HG02885 (cell line): ENCODE data around the gene RINL.
A peak's percentile ranks its signal among the peaks of the same experiment; 100 is the strongest.
"Not testable (repeated sequence)": the region's sequence is repeated elsewhere in the genome, so short reads cannot be mapped to it uniquely, and the experiment has no call there.

ENCODE experiments used
- ATAC-seq: cut with Tn5 transposase; IDR thresholded peaks from one replicate; pipeline ENCODE4 v1.9.1; 2021; ENCODE audit warnings: mild to moderate bottlenecking; ENCODE audit not compliant: unreplicated experiment, poor library complexity

Gene RINL

GRCh38 chr19:38879400-38879751 is 1.3 kb upstream of the RINL start:
- ATAC-seq = no peak

DNA sequence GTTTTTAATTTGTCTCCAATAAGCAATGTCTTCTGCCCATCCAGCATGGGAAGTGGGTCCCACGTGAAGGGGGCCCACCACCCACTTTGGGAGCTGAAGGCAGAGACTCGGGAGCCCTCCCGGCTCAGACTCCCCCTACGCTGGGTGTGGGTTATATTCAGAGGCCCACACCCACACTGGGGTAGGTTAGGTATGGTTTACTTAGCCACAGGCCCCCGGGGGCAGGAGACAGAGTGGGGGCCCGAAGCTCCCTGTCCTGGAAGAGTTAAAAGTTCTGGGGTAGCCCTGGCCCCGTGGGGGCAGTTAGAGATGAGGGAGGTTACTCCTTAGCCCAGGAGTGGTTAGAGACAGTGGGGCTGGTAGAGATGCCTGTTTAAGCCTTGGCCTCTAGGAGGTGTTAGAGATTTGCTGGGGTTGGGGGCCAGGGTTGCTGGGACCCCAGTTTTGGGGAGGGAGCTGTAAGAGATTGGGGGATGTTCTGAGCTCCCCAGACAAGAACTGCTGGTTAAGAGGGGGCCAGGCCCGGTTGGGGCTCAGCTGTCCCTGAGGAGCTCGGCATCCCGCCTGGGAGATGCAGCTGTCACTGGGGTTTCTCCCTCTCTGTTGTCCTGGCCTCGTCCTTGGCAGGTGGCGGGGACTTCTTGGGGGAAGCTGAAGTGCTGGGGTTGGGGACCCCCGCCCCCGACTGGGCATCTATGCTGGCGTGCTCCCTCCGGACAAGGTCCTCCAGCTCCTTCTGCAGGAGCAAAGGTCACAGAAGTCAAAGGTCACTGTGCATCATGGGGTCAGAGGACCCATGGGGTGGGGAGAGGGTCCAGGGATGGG is 712 bp upstream of the RINL start:
- ATAC-seq = no peak

- no peak for ATAC-seq
Measured at GRCh38 chr19:38875656-38876395, 2.2 kb downstream of the RINL start.

DNA sequence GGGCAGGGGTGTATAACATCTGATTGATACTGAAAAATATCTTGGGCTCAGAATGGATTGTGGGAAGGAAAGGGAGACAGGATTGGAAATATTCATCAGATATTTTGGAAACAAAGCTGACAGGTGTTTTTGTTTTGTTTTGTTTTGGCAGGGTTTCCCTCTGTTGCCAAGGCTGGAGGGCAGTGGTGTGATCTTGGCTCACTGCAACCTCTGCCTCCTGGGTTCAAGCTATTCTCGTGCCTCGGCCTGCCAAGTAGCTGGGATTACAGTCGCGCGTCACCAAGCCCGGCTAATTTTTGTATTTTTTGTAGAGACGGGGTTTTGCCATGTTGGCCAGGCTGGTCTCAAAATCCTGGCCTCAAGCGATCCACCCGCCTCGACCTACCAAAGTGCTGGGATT is 4.7 kb downstream of the RINL start:
- ATAC-seq = not testable (repeated sequence)

DNA sequence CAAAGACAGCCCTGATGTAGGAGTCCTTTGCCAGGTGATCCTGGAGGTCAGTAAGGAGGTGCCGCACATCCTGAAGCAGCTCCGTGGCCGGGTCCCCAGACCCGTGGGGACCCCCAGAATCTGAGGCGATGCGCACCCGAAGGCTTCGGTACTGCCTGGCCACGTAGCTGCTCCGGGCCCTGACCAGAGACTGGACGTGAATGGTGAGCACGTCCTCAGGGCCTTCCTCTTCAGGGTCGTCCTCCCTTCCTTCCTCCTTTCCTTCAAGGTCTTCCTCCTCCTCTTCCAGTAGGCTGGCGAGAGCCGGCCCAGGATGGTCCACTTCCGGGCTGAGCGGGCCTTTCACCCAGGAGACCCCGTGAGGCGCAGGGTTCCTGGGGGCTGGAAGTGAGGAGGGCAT is 7.5 kb downstream of the RINL start:
- ATAC-seq = no peak

DNA sequence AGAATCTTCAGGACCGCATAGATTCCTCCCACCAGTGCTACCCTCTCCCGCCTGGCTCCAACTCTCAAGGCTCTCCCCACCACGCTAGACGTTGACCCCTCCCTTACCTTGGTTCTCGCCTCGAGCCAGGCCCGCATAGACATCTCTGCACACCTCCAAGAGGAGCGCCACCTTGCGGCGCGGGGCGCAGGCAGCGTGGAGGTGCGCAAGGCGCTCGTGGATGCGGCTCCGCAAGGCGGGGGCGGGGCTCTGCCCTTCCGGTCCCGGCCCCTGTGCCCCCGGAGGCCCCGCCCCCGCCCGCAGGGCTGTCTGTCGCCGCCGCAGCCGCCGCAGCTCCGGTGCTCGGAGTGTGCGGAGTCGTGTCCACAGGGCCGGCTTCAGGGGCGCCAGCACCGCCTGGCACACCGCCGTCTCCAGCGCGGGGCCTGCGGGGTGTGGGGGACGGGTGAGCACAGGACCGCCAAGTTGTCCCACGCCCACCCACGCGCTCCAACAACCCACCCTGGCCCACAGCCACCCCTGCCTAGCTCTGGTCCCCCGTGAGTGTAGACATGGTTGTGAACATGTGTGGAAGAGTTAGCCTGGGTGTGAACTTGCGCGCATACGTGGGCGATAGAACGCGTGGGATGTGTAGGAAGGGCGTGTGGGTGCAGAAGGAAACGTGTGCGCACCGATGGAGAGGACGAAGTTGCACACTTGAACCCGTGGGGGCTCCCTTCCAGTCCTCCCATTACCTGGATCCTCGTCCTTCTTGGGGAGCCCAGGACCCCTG is 8.1 kb downstream of the RINL start:
- peak; percentile 86 for ATAC-seq

DNA sequence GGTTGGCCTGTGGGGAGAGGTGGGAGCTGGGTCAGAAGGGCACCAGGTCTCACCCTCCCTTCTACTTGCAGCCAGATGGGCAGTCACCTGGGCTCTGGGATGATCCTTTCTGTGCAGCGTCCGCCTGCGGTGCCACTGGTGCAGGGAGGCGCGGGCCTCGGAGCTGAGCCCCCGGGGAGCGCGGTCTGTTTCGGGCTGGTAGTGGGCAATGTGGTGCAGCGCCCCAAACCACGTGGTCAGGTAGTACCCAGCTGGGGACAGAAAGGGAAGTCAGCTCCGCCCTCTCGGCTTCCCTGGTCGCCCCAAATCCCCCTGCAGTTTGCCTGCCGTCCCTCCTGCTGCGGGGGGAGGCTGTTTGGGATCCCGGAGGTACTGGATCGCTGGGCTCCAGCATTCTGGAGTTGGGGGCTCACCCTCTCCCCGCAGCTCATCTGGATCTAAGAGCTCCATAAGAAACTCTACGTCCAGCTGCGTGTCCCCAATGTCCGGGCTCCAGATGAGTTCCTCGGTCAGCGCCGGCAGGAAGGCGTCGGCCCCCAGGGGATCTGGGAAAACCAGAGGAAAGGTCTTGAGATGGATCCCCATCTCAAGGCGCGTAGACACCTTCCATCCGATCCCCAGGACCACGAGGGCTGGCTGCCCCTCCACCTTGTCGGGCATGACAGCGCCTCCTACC is 8.8 kb downstream of the RINL start:
- no peak for ATAC-seq

- no peak for ATAC-seq
Measured at GRCh38 chr19:38868551-38868950, 9.5 kb downstream of the RINL start.

- no peak for ATAC-seq
Measured at GRCh38 chr19:38867171-38867780, 10.8 kb downstream of the RINL start.

DNA sequence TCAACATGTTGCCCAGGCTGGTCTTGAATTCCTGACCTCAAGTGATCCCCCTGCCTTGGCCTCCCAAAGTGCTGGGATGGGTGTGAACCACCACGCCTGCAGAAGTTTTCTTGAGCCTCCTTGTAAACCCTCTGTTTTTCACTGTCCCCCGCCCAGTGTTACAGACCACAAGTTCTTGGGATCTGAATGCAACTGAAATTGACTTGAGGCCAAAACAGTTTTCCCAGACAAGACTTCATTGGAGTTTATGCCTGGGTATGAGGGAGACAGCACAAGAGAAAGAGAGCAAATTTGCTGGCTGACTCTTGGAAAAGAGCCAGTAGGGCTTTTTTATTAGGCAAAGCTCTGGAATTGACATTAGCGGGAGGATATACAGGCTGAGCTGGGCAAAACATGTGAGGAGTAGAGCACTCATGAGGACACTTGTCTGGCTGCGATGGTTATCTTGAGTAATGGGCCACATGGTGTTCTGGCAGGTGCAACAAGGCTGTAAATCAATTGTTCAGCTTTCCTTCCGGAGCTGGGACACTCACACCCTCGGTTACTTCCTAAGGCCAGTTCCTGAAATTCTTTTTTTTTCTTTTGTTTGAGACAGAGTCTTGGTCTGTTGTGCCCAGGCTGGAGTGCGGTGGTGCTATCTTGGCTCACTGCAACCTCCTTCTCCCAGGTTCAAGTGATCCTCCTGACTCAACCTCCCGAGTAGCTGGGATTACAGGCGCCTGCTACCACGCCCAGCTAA is 15.6 kb downstream of the RINL start:
- ATAC-seq = no peak

DNA sequence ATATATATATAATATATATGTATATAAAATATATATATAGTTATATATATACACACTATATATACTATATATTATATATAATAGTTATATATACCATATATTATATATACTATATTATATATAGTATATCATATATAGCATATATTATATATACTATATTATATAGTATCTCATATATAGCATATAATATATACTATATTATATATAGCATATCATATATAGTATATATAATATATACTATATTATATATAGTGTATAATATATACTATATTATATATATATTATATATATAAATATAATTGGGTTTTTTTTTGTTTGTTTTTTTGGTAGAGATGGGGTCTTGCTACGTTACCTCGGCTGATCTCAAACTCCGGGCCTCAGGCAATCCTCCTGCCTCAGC is 16.7 kb downstream of the RINL start:
- no peak for ATAC-seq

- ATAC-seq = not testable (repeated sequence)
Measured at GRCh38 chr19:38859631-38860204, 18.4 kb downstream of the RINL start.

- no peak for ATAC-seq
Measured at GRCh38 chr19:38856813-38857212, 21.3 kb downstream of the RINL start.

DNA sequence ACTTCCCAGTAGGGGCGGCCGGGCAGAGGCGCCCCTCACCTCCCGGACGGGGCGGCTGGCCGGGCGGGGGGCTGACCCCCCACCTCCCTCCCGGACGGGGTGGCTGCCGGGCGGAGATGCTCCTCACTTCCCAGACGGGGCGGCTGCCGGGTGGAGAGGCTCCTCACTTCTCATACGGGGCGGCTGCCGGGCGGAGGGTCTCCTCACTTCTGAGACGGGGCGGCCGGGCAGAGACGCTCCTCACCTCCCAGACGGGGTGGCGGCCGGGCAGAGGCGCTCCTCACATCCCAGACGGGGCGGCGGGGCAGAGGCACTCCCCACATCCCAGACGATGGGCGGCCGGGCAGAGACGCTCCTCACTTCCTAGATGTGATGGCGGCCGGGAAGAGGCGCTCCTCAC is 22.3 kb downstream of the RINL start:
- ATAC-seq = not testable (repeated sequence)

DNA sequence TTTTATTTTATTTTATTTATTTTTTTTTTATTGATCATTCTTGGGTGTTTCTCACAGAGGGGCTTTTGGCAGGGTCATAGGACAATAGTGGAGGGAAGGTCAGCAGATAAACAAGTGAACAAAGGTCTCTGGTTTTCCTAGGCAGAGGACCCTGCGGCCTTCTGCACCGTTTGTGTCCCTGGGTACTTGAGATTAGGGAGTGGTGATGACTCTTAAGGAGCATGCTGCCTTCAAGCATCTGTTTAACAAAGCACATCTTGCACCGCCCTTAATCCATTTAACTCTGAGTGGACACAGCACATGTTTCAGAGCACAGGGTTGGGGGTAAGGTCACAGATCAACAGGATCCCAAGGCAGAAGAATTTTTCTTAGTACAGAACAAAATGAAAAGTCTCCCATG is 23.1 kb downstream of the RINL start:
- ATAC-seq = not testable (repeated sequence)

DNA sequence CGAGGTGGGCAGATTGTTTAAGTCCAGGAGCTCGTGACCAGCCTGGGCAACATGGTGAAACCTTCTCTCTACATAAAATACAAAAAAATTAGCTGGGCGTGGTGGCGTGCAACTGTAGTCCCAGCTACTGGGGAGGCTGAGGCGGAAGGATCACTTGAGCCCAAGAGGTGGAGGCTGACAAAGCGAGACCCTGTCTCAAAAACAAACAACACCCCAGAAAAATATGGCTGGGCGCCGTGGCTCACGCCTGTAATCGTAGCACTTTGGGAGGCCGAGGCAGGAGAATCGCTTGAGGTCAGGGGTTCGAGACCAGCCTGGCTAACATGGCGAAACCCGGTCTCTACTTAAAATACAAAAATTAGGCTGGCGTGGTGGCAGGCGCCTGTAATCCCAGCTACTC is 24.9 kb downstream of the RINL start:
- no peak for ATAC-seq

- no peak for ATAC-seq
Measured at GRCh38 chr19:38852231-38853044, 25.6 kb downstream of the RINL start.

DNA sequence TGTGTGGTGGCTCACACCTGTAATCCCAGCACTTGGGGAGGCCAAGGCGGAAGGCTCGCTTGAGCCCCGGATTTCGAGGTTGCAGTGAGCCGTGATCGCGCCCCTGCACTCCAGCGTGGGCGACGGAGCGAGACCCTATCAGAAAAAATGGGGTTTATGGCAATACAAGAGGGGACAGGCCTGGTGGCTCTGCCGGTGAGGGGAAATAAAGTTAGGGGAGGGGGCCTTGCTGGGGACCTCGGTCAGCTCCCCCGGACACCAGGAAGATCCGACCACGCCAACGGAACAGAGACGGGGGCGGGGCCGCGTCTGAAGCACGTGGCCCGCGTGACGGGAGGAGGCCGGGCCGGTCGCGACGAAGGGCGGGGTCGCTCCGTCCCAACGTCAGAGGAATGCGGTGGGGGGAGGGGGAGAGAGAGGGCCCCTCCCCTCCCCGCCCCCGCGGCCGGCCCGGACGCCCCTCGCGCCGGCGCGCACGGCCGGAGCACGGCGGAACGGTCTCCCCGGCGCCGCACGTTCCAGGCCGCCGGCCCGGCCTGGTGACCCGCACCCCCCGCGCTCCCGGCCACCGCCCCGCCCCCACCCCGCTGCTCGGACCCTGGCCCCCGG is 26.3 kb downstream of the RINL start:
- peak; percentile 27 for ATAC-seq
